ENCODE results near the gene PSD4. TPM values are rescaled to one million over a fixed set of nuclear protein-coding genes. Genes with fewer than 3 reads are reported as not detected.

PSD4 gene
- total RNA-seq, 1 donor from 2014 or later, result 11.2 TPM

GRCh38 chr2:113216321-113216720 lies 42.5 kb downstream of the PSD4 start:
- no peaks in the 10 kb centered on the region for H3K4me1 ChIP-seq
- H3K27ac ChIP-seq, result no peak overlapping the region
- no peaks in the 10 kb centered on the region for H3K36me3 ChIP-seq
- no peaks in the 10 kb centered on the region for H3K9me3 ChIP-seq
- H3K27me3 ChIP-seq, result no peaks in the 10 kb centered on the region
- intact Hi-C loops (cut with DNase I), result no loop called here
- TF ChIP-seq CTCF (IDR thresholded peaks at IDR 0.05), result no peak
- H3K4me3 ChIP-seq, result no peak overlapping the region
- no peak for DNase-seq (ENCODE audit: low spot score in 2 of 2)

GRCh38 chr2:113216891-113217454 lies 43.2 kb downstream of the PSD4 start:
- Histone ChIP-seq H3K36me3 (no peaks in the 10 kb centered on the region), H3K27me3 (no peaks in the 10 kb centered on the region), H3K27ac (no peak overlapping the region), H3K4me1 (no peaks in the 10 kb centered on the region), H3K9me3 (no peaks in the 10 kb centered on the region), H3K4me3 (no peak overlapping the region)
- TF ChIP-seq CTCF (IDR thresholded peaks at IDR 0.05), result no peak
- intact Hi-C loops (cut with DNase I), result no loop called here
- no peak for DNase-seq (ENCODE audit: low spot score in 2 of 2)

GRCh38 chr2:113217455-113218282 lies 43.9 kb downstream of the PSD4 start:
- no peaks in the 10 kb centered on the region for H3K27me3 ChIP-seq
- no peaks in the 10 kb centered on the region for H3K36me3 ChIP-seq
- no peaks in the 10 kb centered on the region for H3K4me1 ChIP-seq
- TF ChIP-seq CTCF (IDR thresholded peaks at IDR 0.05), result no peak
- no peaks in the 10 kb centered on the region for H3K9me3 ChIP-seq
- no peak for DNase-seq (ENCODE audit: low spot score in 2 of 2)
- no peak overlapping the region for H3K27ac ChIP-seq
- intact Hi-C loops (cut with DNase I), result no loop called here
- H3K4me3 ChIP-seq, result no peak overlapping the region

GRCh38 chr2:113218283-113219091 lies 44.7 kb downstream of the PSD4 start:
- Histone ChIP-seq H3K4me1 (no peaks in the 10 kb centered on the region), H3K9me3 (no peaks in the 10 kb centered on the region), H3K36me3 (no peaks in the 10 kb centered on the region), H3K27ac (no peak overlapping the region), H3K27me3 (no peaks in the 10 kb centered on the region), H3K4me3 (no peak overlapping the region)
- intact Hi-C loops (cut with DNase I), result no loop called here
- TF ChIP-seq CTCF (IDR thresholded peaks at IDR 0.05), result no peak
- peak; percentile 58 to 80 for DNase-seq (ENCODE audit: low spot score in 2 of 2)

GRCh38 chr2:113219092-113219441 lies 45.3 kb downstream of the PSD4 start:
- H3K4me3 ChIP-seq, result no peak overlapping the region
- no peak overlapping the region for H3K27ac ChIP-seq
- intact Hi-C loops (cut with DNase I), result no loop called here
- DNase-seq (ENCODE audit: low spot score in 2 of 2), result no peak
- no peaks in the 10 kb centered on the region for H3K4me1 ChIP-seq
- no peak for TF ChIP-seq CTCF (IDR thresholded peaks at IDR 0.05)
- H3K36me3 ChIP-seq, result no peaks in the 10 kb centered on the region
- H3K9me3 ChIP-seq, result no peaks in the 10 kb centered on the region
- no peaks in the 10 kb centered on the region for H3K27me3 ChIP-seq
